ENCODE results near the gene PCK2.

DNA sequence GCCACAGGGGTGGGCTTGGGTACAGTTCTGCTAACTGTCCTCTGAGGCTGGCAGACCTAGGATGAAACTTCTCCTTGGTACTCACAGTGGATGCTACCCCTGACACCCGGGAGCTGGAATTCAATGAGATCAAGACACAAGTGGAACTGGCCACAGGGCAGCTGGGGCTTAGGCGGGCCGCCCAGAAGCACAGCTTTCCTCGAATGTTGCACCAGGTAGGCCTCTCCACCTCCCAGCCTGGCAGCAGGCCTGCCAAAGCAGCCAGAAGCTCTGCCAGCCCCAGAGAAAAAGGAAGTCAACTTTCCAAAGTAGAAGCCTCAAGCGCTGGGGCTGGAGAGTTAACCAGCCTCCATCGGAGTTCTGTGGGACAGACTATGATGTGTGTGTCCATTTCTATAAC is 23.1 kb downstream of the PCK2 start:
- TF ChIP-seq POLR2AphosphoS5 (IDR thresholded peaks at IDR 0.05; ENCODE audit: low read depth, low read length): no peak
- TF ChIP-seq TAF1 (IDR thresholded peaks at IDR 0.05; ENCODE audit: borderline replicate concordance, low read depth, low read length): no peak

All from GM12892 (cell line).